Activated T-helper 2 cell treated with anti-CD3 and anti-CD28 coated beads, Interferon-gamma antibody, Interleukin-2, Interleukin-4, amounts not matched to agents 10 μg/mL and 5 μg/mL and 100 μg/mL, durations not matched to agents 14 hours and 24 hours and 36 hours (primary cell): ENCODE data around the gene CHRNA5. TPM values are rescaled to one million over a fixed set of nuclear protein-coding genes. Genes with fewer than 3 reads are reported as not detected.
"Not testable (repeated sequence)": the region's sequence is repeated elsewhere in the genome, so short reads cannot be mapped to it uniquely, and the experiment has no call there.

Experiments used
- DNase-seq: peaks from one replicate; pipeline ENCODE4 v3.0.0; 2021; ENCODE audit warnings: low spot score
- H3K27ac Mint-ChIP-seq: one replicate; pipeline ENCODE4 v1.8.0; 2021; ENCODE audit warnings: mixed read lengths
- H3K27me3 Mint-ChIP-seq: one replicate; pipeline ENCODE4 v1.8.0; 2021; ENCODE audit warnings: low read depth, mixed read lengths
- H3K36me3 Mint-ChIP-seq: one replicate; pipeline ENCODE4 v1.8.0; 2021; ENCODE audit warnings: low read depth, mixed read lengths
- H3K4me1 Mint-ChIP-seq: one replicate; pipeline ENCODE4 v1.8.0; 2021; ENCODE audit warnings: low read depth, mixed read lengths
- H3K4me3 Mint-ChIP-seq: one replicate; pipeline ENCODE4 v1.8.0; 2021; ENCODE audit warnings: low read depth, mild to moderate bottlenecking, moderate library complexity, mixed read lengths
- H3K9me3 Mint-ChIP-seq: one replicate; pipeline ENCODE4 v1.8.0; 2021; ENCODE audit warnings: mixed read lengths
- intact Hi-C: fragments of 100-400 bp; cut with micrococcal nuclease; formaldehyde crosslinking; loops from one replicate; pipeline ENCODE4 v1.15.1; 2023
- total RNA-seq: library from RNA; stranded (reverse); gene quantifications from 2 replicates; pipeline ENCODE4 v1.2.3, GENCODE V29; 2022

Gene CHRNA5
- 6.5 and 7.7 TPM in 2 replicates for total RNA-seq

GRCh38 chr15:78565097-78565950, at the start of gene CHRNA5:
TSS of gene CHRNA5 (plus strand) at chr15:78565520. CDS start at chr15:78565720, 200 bp downstream.
- intact Hi-C loops: no loop called here
- no peaks in the 10 kb centered on the region for H3K9me3 Mint-ChIP-seq
- peak; percentile 48 for DNase-seq
- H3K4me1 Mint-ChIP-seq: peaks cover 25% of the 10 kb centered on the region
- peak within 1 kb of the TSS; percentile 83 for H3K4me3 Mint-ChIP-seq
- H3K36me3 Mint-ChIP-seq: no peaks in the 10 kb centered on the region
- peaks cover 28% of the 10 kb centered on the region for H3K27me3 Mint-ChIP-seq
- H3K27ac Mint-ChIP-seq: peak within 1 kb of the TSS; percentile 66

DNA sequence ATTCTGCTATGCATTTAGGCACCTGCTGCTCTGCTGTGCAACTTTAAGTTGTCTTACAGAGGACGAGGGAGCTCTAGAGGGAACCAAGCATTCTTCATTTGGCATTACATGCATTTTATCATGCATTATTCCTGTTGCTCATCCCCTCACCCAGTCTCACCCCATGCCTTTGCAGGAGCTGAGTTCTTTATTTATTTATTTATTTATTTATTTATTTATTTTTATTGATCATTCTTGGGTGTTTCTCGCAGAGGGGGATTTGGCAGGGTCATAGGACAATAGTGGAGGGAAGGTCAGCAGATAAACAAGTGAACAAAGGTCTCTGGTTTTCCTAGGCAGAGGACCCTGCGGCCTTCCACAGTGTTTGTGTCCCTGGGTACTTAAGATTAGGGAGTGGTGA, 45.3 kb upstream of the CHRNA5 start:
- H3K27ac Mint-ChIP-seq, H3K4me1 Mint-ChIP-seq, H3K4me3 Mint-ChIP-seq, DNase-seq, intact Hi-C loops, H3K9me3 Mint-ChIP-seq, H3K27me3 Mint-ChIP-seq, H3K36me3 Mint-ChIP-seq: not testable (repeated sequence)

GRCh38 chr15:78524230-78524629, 41.1 kb upstream of the CHRNA5 start:
- Mint-ChIP-seq H3K27me3 (peaks cover 1% of the 10 kb centered on the region), H3K27ac (no peak overlapping the region), H3K9me3 (no peaks in the 10 kb centered on the region), H3K36me3 (no peaks in the 10 kb centered on the region), H3K4me3 (no peak overlapping the region), H3K4me1 (no peaks in the 10 kb centered on the region)
- DNase-seq: no peak
- intact Hi-C loops: no loop called here

- H3K4me1 Mint-ChIP-seq: no peaks in the 10 kb centered on the region
- intact Hi-C loops: no loop called here
- H3K9me3 Mint-ChIP-seq: no peaks in the 10 kb centered on the region
- H3K27me3 Mint-ChIP-seq: peaks cover 1% of the 10 kb centered on the region
- H3K4me3 Mint-ChIP-seq: no peak overlapping the region
- H3K27ac Mint-ChIP-seq: no peak overlapping the region
- no peak for DNase-seq
- no peaks in the 10 kb centered on the region for H3K36me3 Mint-ChIP-seq
Observed at GRCh38 chr15:78527325-78527724, 38.0 kb upstream of the CHRNA5 start.

DNA sequence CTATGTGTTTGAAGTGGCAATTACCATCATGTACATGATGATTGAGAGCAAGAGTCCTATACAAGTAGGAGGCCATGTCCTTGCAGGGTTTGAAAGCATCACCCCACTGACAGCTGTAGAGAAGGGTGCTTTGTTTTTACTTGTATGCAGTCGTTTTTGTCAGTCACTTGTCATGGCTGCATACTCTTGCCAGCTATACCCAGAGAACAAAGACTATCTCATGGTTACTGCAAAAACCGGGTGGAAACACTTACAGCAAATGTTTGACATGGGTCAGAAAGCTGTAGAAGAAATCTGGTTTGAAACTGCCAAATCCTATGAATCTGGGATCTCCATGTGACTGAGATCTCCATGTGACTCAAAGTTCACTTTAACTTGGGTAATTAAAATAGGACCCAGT, 32.0 kb upstream of the CHRNA5 start:
- no peaks in the 10 kb centered on the region for H3K9me3 Mint-ChIP-seq
- no peak for DNase-seq
- no peak overlapping the region for H3K4me3 Mint-ChIP-seq
- peaks cover 1% of the 10 kb centered on the region for H3K27me3 Mint-ChIP-seq
- intact Hi-C loops: no loop called here
- H3K36me3 Mint-ChIP-seq: no peaks in the 10 kb centered on the region
- peaks cover 2% of the 10 kb centered on the region for H3K4me1 Mint-ChIP-seq
- no peak overlapping the region for H3K27ac Mint-ChIP-seq

DNA sequence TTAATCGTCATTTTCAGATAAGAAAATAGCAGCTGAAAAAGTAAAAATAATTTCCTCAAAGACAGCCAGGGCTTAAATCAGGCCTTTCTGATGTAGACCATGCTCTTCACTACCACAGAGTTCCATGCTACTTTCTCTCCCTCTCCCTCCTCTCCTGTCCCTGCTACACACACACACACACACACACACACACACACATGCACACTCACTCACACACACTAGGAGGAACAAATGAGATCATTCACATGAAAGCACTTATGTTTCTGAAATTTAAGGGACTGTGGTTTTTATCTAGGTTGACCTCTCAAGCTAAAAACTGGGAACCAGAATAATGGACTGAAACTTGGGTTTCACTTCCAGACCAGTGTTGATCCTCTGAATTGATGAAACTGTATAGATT, 29.2 kb upstream of the CHRNA5 start:
- Mint-ChIP-seq H3K27me3 (peaks cover 1% of the 10 kb centered on the region), H3K4me1 (peaks cover 10% of the 10 kb centered on the region), H3K27ac (no peak overlapping the region), H3K4me3 (no peak overlapping the region), H3K9me3 (no peaks in the 10 kb centered on the region), H3K36me3 (peaks cover 3% of the 10 kb centered on the region)
- no peak for DNase-seq
- intact Hi-C loops: no loop called here

DNA sequence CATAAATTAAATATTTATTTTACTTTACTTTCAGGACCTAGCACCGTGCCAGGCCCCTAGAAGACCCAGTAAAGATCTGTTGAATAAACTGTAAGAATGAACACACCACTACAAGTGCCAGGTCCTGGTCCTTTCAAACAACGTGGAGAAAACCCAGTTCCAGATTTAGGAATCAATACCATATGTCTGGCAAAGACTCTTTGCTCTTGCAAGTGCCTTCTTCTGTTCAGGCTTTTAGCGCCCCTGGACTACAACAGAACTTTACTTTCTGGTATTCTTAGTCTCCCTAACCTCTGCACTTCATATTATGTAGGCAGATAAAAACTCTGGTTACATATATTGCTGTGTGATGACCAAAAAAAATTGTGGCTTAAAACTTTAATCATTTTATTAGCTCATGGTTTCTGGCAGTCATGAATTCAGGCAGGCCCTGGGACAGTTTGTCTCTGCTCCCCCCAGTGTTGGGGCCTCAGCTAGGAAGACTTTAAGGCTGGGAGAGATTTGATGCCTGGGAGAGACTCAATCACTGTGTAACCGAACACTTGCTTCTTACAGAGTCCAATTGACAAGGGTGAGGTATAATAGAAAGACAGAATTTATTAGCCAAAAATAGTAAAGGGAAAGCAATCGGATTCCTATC, 27.9 kb upstream of the CHRNA5 start:
- Mint-ChIP-seq H3K4me3 (no peak overlapping the region), H3K27me3 (peaks cover 1% of the 10 kb centered on the region), H3K9me3 (no peaks in the 10 kb centered on the region), H3K27ac (no peak overlapping the region), H3K36me3 (peaks cover 15% of the 10 kb centered on the region), H3K4me1 (peaks cover 21% of the 10 kb centered on the region)
- no peak for DNase-seq
- intact Hi-C loops: no loop called here

DNA sequence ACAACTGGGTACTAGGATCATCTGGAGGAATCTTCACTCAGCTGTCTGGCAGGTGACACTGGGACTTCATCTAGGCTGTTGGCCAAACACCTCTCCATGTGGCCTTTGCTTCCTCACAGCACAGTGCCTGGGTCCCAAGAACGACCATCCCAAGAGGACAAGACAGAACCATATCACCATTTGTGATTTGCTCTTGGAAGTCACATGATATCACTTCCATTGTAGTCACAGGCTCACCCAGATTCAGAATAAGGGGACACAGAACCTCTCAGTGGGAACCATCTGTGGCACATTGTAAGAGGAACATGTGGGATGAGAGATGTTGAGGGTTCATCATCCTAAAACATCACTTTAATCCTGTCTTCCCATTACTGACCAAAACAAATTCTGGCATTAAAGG, 27.0 kb upstream of the CHRNA5 start:
- no peak for DNase-seq
- intact Hi-C loops: no loop called here
- Mint-ChIP-seq H3K4me3 (peak overlapping the region; percentile 28), H3K9me3 (no peaks in the 10 kb centered on the region), H3K27ac (no peak overlapping the region), H3K4me1 (peaks cover 26% of the 10 kb centered on the region), H3K27me3 (peaks cover 1% of the 10 kb centered on the region), H3K36me3 (peaks cover 25% of the 10 kb centered on the region)

DNA sequence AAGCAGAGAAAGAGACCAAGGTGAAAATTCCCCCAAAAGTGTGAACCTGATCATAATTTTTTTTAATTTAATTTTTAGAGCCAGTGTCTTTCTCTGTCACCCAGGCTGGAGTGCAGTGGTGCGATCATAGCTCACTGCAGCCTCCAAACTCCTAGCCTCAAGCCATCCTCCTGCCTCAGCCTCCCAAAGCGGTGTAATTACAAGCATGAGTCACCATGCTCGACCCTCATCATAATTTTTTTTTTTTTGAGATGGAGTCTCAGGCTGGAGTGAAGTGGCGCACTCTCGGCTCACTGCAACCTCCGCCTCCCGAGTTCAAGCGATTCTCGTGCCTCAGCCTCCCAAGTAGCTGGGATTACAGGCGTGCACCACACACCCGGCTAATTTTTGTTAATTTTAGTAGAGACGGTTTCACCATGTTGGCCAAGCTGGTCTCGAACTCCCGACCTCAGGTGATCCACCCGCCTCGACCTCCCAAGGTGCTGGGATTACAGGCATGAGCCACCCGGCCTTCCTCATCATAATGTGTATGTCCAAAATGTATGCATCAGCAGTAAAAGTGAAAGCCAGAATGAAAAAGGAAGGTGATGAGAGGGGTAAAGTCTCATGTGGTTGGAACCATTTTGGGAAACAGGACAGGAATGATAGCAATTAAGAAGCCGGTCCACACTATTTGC, 25.7 kb upstream of the CHRNA5 start:
- not testable (repeated sequence) for H3K9me3 Mint-ChIP-seq, DNase-seq, H3K27me3 Mint-ChIP-seq
- peak overlapping the region; percentile 97 for H3K4me3 Mint-ChIP-seq
- H3K36me3 Mint-ChIP-seq: peaks cover 35% of the 10 kb centered on the region
- peak overlapping the region; percentile 95 for H3K27ac Mint-ChIP-seq
- intact Hi-C loops: loop anchor here (1.0 to 2.0 kb wide), 3 partner anchors 32 to 333 kb away; partner anchors contain the start of genes HYKK, IREB2 and MORF4L1
- peaks cover 29% of the 10 kb centered on the region for H3K4me1 Mint-ChIP-seq

GRCh38 chr15:78540141-78540870, 25.0 kb upstream of the CHRNA5 start, which contains the start of gene PSMA4:
TSS of gene PSMA4 (plus strand) at chr15:78540444. CDS start at chr15:78541928, 1,484 bp downstream.
- Mint-ChIP-seq H3K27me3 (peaks cover 1% of the 10 kb centered on the region), H3K9me3 (no peaks in the 10 kb centered on the region), H3K27ac (peak within 1 kb of the TSS; percentile 95), H3K4me3 (peak within 1 kb of the TSS; percentile 97), H3K4me1 (peaks cover 29% of the 10 kb centered on the region), H3K36me3 (peaks cover 40% of the 10 kb centered on the region)
- intact Hi-C loops: loop anchor here (1.0 to 2.0 kb wide), 3 partner anchors 33 to 332 kb away; partner anchors contain the start of genes HYKK, IREB2 and MORF4L1
- peak; percentile 92 for DNase-seq

- H3K4me3 Mint-ChIP-seq: peak overlapping the region; percentile 97
- H3K36me3 Mint-ChIP-seq: peaks cover 48% of the 10 kb centered on the region
- H3K27me3 Mint-ChIP-seq: no peaks in the 10 kb centered on the region
- intact Hi-C loops: loop anchor here (1.0 to 2.0 kb wide), 3 partner anchors 34 to 332 kb away; partner anchors contain the start of genes HYKK, IREB2 and MORF4L1
- peaks cover 29% of the 10 kb centered on the region for H3K4me1 Mint-ChIP-seq
- H3K9me3 Mint-ChIP-seq: no peaks in the 10 kb centered on the region
- DNase-seq: no peak
- peak overlapping the region; percentile 95 for H3K27ac Mint-ChIP-seq
Observed at GRCh38 chr15:78540871-78541743, 24.2 kb upstream of the CHRNA5 start.
